Germinal center (tissue), 1 donor: ENCODE measurements around the gene SLCO4A1.
A peak's percentile ranks its signal among the peaks of the same experiment; 100 is the strongest.

Source experiments
- DNase-seq: peaks from one replicate; pipeline ENCODE4 v3.0.0; 2012; ENCODE audit warnings: mixed read lengths, low spot score

The SLCO4A1 gene

DNA sequence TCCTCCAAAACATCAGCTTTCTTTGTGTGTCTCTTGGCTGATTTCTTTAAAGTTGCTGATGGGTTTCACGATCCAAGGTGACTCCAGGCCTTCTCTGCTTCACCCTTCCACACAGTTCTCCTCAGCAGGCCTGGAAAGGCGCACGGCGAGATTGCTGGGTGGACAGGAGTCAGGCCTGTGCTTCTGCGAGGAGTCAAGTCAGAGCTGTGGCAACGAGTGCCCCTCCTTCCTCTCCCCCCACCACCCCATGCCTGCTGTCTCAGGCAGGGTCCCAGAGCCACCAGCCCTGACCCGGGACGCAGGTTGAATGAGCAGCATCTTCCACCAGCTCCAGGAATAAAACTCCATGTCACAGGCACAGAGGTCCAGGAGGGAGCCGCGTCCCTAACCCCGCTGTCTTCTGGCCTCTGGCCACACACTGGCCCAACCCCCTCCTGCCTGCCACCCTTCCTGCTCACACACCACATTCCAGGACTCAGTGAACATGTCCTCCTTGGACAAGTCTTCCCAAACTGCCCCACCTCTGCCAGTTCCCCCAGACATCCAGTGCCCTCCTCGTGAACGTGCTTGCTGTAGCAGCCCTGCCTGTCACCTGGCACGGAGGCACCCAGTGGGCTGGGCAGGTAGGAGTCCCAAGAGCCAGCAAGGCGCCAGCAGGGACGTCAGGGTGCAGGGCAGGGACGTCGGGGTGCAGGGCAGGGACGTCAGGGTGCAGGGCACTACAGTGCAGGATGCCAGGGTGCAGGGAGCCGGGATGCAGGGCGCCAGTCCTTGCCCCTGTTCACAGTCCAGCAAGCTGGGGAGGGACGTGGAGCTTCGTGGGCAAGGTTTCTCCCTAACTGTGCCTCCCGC, 59.1 kb downstream of the SLCO4A1 start:
- DNase-seq, result no peak

DNA sequence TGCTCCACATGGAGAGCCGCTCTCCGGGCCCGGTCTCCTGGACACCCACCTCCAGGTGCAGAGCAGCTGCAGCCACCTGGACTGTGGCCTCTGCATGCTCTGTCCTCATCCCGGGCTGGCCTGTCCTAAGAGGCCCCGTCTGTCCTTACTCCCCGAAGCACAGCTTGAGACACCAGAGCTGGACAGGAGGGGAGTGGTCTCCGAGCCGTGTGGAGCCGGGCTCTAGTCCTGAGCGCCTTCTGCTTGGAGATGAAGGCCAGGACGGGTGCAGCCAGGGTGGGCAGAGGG, 59.7 kb downstream of the SLCO4A1 start:
- DNase-seq, result no peak

DNA sequence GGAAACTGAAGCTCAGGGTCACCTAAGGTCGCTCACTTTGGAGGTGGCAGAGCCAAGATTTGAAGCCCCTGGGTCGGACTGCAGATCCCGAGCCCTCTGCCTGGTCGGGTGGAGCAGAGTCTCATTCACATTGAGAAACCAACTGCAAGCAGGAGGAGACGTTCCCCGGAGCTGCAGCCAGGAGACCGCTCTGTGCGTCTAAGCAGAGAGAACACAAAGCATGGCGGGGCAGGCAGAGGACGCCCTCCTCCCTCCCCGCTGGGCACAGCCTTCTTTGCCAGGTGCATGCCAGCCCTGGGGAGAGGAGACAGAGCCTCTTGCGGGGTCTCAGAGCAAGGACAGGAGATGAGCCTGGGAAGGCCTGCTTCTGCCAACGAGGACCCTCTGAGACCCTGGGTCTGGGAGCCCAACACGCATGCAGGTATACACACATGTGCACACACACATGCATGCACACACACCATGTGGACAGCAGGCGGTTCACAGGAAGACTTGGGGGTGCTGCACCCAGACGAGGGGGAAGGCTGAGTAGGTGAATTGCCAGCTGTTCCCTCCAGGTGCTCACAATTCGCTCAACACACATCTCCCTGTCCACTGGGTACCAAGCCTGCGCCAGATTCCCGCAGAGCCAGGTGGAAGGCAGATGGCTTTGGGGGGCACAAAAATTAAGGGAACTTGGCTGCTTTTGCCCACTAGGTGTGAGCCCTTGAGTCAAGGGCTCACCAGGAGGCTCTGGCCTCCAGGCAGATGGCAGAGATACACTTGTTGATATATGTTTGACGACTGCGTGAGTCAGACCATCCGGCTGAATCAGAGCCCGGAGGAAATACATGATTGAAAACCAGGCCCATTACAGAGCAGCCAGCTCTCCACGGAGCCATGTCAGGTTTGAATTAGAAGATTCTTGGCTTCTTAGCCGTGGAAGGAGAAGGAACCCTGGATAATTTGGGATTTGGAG, 60.9 kb downstream of the SLCO4A1 start:
- DNase-seq, result no peak

DNA sequence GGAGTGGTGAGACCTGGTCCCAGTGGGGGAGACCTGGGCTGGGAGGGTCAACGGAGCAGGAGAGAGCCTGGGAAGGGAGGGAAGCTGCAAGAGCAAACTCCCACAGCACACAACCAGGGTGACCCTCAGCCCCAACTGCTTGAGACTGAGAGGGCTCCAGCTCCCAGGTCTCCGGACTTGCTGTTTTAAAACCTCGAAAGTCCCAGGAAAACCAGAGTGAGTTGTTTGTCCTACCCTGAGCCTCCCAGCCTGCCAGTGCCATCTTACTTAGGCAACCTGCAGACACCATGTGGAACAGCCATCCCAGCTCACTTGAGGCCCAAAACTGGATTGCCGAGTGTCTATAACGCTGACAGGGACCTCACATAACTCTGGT, 61.5 kb downstream of the SLCO4A1 start:
- DNase-seq, result no peak

DNA sequence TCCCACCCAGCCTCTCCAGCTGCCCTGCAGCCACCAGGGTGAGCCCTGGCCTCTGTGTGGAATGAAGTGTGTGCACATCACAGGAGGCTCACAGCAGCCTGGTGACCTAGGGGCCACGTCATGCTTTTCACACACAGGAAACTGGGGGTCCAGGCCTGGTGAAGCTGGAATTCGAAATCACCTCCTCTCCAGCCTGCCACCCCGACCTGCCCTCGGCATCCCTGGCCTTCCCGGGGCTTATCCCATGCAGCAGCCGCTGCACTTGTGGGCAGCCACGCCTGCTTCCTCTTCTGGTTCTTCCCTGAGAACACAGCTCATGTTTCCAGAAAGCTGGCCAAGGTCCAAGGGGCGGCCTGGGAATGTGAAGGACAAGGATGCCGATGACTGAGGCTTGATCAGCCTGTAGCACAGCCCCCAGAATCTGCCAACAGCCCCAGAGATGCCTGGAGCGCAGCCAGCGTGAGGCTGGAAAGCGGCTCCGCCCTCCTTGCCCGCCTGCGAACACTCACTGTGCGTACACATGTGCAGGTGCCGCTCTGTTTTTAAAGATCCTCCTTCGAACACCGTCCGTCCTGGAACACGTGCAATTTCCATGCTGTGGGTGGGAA, 62.1 kb downstream of the SLCO4A1 start:
- DNase-seq, result no peak

DNA sequence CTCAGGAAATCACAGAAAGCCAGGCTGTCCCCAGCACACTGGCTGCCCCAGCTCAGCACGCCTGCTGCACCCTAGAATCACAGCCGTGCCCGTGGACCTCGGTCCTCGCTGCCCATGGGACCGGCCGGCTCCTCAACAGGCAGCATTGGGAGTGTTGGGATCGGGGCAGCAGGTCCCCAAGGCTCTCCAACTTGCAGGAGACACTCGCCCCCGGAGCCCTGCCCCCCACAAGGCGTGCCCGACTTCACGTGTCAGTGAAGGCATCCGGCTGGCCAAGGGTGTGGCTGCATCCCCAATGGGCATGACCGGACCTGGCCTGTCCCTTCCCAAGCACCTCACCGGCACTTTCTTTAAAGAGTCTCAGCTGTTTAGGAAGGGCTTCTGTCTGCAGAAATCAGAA, 63.3 kb downstream of the SLCO4A1 start:
- no peak for DNase-seq

DNA sequence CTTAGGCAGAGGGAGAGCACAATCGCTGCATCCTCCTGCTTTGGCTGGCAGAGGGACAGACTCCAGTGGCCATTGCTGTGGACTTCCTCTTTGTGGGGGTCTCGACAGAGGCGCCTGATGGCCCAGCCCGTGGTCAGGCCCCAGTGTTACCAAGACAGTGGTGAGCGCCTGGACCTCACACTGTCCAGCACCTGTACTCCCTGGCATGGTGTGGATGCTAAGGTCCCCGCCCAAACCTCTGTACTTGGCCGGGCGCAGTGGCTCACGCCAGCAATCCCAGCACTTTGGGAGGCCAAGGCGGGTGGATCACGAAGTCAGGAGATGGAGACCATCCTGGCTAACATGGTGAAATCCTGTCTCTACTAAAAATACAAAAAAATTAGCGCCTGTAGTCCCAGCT, 64.0 kb downstream of the SLCO4A1 start:
- DNase-seq, result no peak

DNA sequence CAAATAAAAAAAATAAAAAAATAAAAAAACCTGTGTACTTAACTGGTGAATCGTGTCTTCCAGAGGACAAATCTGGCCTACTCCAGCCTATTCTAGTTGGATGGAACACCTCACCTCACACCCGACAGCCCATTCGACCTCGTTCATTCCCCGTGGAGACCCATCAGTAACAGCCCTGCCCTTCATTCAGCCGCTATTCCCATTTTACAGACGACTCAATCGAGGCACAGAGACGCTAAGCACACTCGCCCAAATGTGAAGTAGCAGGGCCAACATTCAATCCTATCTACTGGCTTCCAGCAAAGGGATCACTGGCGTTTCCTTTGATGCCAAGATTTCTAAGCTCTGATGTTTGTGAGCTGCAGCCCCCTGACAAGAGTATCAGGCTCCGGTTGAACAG, 64.6 kb downstream of the SLCO4A1 start:
- no peak for DNase-seq

DNA sequence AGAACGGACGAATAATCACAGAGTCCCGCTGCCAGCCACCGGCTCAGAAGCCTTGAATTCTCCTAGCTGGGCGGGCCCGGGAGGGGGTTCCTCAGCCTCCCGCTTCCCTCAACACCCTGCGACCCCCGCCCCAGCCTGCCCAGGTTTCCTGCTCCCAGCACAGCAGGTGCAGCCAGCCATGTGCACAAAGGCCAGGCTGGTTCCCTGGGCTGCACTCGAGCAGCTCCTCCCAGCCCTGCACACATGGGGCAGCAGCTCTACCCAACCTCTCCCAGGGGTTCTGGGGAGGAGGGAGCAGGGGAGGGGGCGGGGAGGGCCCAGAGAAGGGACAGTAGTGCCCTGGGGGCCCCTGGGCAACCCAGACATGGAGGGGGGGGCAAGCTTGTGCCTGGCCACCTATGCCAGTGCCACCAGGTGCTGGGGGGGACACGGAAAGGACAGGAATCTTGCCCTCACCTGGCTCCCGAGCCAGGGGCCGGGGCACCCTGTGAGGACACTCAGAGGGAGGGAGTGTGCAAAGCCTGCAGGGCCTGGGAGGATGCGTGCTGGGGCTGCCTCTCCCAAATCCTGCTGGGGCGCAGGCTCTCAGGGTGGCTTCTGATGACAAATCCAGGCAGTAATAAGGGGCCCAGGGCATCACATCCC, 65.1 kb downstream of the SLCO4A1 start:
- DNase-seq, result no peak

DNA sequence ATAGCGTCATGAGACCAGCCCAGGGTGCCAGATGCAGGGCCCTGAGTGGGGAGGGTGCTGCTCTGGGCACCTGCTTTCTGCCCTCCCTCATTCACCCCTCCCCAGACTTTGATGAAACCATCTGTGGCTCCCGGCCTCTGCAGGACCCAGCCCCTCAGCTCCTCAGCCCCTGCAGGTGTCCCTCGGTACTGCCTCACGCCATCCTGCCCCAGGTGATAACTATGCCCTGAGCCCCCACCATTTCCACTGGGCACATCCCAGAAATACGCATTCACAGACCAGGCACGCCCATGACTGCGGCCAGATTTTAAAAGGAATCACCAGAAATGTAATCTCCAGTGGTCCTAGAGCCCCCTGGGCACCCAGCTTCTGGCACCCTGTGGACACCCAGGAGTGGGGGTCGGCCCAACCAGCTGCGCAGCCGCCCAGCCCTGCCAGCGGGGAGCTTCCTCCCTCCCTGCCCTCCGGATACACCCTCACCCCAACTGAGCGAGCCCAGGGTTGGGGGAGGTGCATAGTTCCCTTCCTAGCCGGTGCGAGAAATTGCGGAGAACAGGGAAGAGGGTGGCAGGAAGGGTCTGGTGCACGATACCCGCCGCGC, 65.7 kb downstream of the SLCO4A1 start:
- peak; percentile 38 for DNase-seq

DNA sequence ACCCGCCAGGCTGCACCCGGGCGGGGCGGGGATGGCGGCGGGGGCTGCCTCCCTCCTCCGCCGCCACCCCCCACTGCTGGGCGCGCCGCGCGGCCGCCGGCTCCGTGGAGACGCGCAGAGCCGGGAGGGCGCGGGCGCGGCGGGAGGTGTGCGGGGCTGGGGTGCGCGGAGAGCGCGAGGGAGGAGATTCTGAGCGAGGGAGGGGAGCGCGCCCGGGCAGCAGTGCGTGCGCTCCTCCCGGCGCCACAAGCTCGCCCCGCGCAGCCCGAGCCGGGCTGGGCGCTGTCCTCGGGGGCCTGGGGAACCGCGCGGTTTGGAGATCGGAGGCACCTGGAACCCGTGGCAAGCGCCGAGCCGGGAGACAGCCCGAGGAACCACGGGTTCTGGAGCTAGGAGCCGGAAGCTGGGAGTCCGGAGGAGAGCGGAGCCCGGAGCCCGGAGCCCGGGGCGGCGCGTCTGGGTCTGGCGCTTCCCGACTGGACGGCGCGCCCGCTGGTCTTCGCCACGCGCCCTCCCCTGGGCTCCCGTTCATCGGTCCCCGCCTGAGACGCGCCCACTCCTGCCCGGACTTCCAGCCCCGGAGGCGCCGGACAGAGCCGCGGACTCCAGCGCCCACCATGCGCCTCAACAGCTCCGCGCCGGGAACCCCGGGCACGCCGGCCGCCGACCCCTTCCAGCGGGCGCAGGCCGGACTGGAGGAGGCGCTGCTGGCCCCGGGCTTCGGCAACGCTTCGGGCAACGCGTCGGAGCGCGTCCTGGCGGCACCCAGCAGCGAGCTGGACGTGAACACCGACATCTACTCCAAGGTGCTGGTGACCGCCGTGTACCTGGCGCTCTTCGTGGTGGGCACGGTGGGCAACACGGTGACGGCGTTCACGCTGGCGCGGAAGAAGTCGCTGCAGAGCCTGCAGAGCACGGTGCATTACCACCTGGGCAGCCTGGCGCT, 66.6 kb downstream of the SLCO4A1 start, which contains the start of gene NTSR1:
Gene NTSR1, plus strand, starts transcription at position 246 of the 946 bp plus-strand sequence. Its CDS starts 372 bp downstream, at position 618.
- DNase-seq, result no peak

DNA sequence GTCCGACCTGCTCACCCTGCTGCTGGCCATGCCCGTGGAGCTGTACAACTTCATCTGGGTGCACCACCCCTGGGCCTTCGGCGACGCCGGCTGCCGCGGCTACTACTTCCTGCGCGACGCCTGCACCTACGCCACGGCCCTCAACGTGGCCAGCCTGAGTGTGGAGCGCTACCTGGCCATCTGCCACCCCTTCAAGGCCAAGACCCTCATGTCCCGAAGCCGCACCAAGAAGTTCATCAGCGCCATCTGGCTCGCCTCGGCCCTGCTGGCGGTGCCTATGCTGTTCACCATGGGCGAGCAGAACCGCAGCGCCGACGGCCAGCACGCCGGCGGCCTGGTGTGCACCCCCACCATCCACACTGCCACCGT, 67.2 kb downstream of the SLCO4A1 start:
- no peak for DNase-seq

DNA sequence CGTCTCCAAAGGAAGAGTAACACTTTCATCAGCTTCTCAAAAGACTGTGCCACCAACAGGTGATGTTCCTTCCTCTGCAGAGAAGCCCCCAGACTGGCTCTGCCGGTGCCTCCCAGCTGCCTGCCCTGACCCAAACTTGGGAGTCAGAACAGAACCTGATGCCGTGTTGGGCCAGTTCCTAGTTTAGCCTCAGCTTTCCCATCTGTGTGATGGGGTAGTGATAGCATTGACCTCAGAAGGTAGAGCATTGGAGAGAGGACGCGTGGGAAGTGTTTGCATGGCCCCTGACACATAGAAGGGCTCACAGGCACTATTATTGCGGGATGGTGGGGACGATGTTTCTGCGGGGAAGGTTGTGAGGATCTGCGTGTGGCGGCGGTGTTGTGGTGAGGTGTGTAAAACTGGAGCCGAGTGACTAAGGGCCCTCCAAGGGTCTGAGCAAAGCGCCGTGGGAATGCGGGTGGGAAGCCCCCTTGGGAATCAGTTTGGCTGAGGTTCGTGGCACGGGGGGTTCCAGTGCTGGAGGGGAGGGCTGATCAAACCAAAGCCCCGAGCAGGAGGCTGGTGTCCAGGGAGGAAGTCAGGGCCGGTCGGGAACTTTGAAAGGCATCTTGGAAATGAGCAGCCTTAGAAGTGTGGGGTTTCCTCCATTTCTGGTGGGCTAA, 68.0 kb downstream of the SLCO4A1 start:
- no peak for DNase-seq

DNA sequence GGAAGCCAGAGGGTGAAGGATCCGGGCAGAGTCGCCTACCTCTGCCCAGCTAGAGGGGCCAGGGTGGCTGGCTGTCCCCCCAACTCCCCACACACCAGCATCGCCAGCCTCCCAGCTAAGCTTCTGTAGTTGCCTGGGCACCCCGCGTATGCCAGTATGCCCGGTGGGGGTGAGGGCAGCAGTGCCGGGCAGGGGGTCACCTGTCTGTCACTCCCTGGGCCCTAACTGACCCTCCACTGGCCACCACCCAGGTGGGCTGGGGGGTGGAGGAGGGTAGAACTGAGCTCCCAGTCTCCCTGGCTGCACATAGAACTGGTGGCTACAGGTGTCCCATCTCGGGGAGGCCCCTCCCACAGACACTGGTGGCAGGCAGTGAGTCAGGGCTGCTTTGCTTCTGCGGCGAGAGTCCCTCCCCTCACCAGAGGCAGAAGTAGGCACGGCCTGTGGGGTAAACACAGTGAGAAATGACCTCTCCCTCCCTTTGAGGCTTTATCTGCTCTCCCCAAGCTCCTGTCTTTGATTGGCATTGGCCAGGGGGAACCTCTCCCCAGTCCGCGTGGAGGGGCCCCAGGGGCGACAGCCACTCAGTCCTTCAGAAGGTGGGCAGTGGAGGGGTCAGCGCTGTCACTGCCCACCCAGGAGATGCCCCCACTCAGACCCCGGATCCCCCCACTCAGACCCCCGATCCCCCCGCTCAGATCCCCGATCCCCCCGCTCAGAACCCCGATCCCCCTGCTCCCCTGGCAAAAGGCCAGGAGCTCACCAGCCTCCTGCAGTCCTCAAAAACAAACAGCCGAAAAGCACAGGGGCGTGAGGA, 68.8 kb downstream of the SLCO4A1 start:
- no peak for DNase-seq

DNA sequence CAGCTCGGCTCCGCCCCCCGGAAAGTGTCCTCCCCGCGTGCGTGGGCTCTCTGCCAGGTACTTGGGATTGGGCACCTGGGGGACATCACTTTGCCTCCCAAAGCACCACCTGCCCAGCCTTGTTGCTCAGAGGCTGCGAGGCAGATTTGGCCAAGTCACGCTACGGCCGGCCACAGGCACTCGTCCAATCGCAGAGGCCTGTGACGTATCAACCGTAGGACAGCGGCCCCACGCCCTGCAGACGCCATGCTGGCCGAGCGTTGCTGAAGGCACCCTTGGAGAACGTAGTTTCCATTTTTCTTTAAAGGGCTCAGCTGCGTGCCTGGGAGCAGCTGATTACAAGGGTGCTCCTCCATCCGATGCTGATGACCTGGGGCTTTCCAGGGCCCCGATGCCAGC, 69.4 kb downstream of the SLCO4A1 start:
- no peak for DNase-seq

DNA sequence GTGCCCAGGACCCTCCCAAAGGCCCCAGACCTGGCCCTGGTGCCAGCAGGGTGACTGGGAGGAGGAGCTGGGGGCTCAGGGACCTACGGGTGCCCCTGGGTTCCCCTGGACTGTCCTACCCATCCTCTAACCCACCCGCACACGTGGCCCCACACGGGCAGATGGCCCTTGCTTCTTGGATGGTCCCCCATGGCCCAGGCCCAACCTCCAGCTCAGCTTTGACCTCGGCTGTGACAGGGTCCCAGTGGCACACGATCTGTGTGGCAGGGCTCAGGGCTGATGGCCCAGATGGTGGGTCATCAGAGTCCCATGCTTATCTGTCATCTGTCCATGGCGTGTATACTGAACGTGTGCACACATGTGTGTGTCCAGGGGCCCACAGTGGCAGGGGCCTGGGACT, 70.3 kb downstream of the SLCO4A1 start:
- DNase-seq, result no peak

DNA sequence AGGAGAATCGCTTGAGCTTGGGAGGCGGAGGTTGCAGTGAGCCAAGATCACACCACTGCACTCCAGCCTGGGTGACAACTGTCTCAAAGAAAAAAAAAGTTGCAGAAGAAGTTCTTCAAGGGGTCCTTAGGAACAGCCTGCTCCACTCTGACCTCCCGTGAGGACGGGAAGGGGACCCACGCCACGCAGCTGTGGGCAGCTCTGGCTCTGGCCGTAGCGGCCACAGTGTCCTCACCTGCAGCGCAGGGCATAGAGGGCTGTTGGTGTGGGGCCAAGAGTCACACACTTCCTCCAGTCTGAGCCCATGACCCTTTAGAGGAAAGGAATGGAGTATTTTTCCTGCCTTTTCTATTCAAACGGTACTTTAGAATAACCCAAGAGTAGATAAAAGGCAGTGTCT, 71.7 kb downstream of the SLCO4A1 start:
- no peak for DNase-seq

DNA sequence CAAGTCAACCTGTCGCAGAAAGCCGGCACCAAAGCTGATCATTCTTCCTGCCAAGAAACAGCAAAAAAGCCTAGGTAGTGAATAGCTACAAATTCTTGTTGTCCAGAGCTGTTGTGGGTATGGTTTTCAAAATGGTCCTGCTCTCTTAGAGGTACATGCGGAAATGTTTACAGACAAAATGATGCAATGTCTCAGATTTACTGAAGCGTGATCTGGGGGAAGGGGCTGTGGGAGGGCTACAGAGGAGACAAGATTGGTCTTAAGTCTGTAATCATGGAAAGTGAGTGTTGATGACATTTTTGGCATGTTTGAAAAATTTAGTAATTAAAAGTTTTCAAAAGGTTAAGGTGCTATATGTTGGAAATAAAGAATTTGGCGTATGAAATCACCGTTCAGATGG, 72.5 kb downstream of the SLCO4A1 start:
- no peak for DNase-seq

DNA sequence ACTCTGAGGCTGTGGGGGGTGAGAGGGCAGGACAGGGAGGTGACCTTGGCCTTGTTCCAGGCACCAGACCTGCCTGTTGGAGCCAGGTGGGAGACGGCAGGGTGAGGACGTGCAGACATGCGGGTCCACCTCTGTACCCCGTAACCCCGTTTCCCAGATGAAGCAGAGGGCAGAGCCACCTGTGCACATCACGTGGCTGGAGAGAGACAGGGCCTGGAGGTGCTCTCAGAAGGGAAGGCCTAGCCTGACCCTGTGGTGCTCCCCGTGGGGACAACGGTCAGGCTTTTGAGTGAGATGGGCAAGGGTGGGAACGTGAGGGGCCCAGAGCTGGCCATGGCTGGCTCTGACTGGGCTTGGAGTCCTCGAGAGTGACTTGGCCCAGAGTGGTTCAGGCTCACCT, 72.9 kb downstream of the SLCO4A1 start:
- no peak for DNase-seq
